Choroid plexus epithelial cell (primary cell): ENCODE data around the gene BANP.

Source experiments
- DNase-seq: peaks from one replicate; pipeline ENCODE4 v3.0.0-alpha.2; 2010; ENCODE audit warnings: low read depth
- H3K4me3 ChIP-seq: 2 replicates; pipeline ENCODE4 v1.5.1; 2011; ENCODE audit warnings: low read depth, mild to moderate bottlenecking, control low read depth, low read length, moderate library complexity
- CTCF ChIP-seq: conservative IDR thresholded peaks from 2 replicates; pipeline ENCODE4 v1.5.1; 2011; ENCODE audit warnings: low read depth, mild to moderate bottlenecking, control low read depth, inconsistent platforms, low read length, moderate library complexity

BANP gene

GRCh38 chr16:88063211-88063773, 112.1 kb downstream of the BANP start:
- no peak overlapping the region for H3K4me3 ChIP-seq
- peak; percentile 60 for TF ChIP-seq CTCF
- peak; percentile 74 for DNase-seq

GRCh38 chr16:88064011-88064888, 113.0 kb downstream of the BANP start:
- H3K4me3 ChIP-seq: no peak overlapping the region
- no peak for DNase-seq
- no peak for TF ChIP-seq CTCF

- no peak overlapping the region for H3K4me3 ChIP-seq
- no peak for DNase-seq
- TF ChIP-seq CTCF: no peak
These were observed 113.9 kb downstream of the BANP start for GRCh38 chr16:88064889-88065746.

- no peak for TF ChIP-seq CTCF
- DNase-seq: no peak
- no peak overlapping the region for H3K4me3 ChIP-seq
These were observed 114.5 kb downstream of the BANP start for GRCh38 chr16:88065747-88066142.

DNA sequence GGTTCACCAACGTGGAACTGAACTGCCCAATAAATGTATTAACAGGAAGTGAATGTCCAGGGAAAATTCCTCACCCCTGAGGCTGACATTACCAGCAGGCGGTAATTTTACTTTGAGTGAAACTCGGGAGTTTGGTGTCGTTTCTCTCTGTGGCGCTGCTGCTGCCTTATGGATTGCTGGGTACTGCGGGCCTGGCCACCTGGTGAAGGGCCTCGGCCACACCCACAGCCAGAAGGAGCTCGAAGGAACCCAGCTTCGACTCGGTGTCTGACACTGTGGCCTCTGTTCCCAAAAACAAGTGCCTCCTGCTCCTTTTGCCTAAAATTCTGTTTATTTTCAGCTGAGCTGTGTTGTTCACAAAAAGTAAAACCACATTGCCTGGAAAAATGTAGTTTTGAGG, 115.0 kb downstream of the BANP start:
- no peak overlapping the region for H3K4me3 ChIP-seq
- no peak for TF ChIP-seq CTCF

DNA sequence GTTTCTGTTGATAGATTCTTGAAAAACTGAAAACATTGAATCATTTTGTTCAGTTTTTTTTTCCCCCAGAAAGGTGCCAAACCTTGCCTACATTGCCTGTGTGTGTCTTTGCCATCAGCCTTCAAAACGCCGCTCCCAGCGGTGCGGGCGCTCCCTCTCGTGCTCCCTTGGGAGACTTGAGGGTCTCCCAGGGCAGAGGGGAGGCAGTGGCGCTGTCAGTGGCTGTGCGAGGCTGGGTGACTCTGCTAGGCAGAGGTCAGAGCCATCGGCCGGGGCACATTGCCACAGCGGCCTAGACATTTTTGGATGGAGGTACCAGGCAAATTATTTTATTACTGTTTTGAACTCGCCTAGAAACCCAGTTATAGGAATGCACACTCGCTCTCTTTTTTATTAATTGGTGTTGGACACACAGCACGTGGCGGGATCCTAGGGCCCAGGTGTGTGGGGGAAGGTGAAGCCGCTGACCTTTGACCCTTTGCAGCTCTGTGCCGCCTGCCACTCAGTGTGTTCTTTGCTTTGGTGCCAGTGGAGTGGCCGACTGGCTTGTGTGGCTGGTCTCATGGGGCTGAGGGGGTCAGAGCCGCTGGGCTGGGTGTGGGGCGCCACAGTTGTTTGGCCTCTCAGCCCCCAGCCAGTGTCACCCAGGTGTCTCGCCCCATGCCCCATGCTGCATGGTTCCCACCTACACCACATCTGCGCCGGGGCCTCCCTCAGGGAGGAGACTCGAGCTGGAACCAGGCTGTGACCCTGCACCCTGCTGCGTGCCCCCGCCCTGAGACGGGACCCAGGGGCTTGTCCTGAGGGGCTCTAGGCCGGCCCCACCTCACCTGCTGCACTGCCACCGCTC, 115.7 kb downstream of the BANP start:
- no peak overlapping the region for H3K4me3 ChIP-seq
- DNase-seq: no peak
- TF ChIP-seq CTCF: no peak

More for the DNA sequence above, 115.0 kb downstream of the BANP start:
- DNase-seq: no peak
